GM06990 (cell line): ENCODE results near the gene SYNDIG1L.

Experiments
- DNase-seq: peaks from one replicate; pipeline ENCODE4 v3.0.0-alpha.2; 2011; ENCODE audit not compliant: insufficient read length; ENCODE audit errors: extremely low read depth
- H3K27me3 ChIP-seq: replicated peaks from 2 replicates; pipeline ENCODE4 v1.6.0; 2011; ENCODE audit warnings: low read length; ENCODE audit not compliant: control insufficient read depth, insufficient read depth
- H3K36me3 ChIP-seq: 2 replicates; pipeline ENCODE4 v1.5.1; 2011; ENCODE audit warnings: low read length; ENCODE audit not compliant: control insufficient read depth, insufficient read depth
- H3K4me3 ChIP-seq: replicated peaks from 2 replicates; pipeline ENCODE4 v1.5.1; 2011; ENCODE audit warnings: low read depth, mild to moderate bottlenecking, control low read depth, low read length
- CTCF ChIP-seq: IDR thresholded peaks from 2 replicates; pipeline ENCODE4 v1.5.1; 2011; ENCODE audit warnings: low read length, control low read depth, mild to moderate bottlenecking, inconsistent platforms; ENCODE audit not compliant: insufficient read depth, poor library complexity, severe bottlenecking

Gene SYNDIG1L

DNA sequence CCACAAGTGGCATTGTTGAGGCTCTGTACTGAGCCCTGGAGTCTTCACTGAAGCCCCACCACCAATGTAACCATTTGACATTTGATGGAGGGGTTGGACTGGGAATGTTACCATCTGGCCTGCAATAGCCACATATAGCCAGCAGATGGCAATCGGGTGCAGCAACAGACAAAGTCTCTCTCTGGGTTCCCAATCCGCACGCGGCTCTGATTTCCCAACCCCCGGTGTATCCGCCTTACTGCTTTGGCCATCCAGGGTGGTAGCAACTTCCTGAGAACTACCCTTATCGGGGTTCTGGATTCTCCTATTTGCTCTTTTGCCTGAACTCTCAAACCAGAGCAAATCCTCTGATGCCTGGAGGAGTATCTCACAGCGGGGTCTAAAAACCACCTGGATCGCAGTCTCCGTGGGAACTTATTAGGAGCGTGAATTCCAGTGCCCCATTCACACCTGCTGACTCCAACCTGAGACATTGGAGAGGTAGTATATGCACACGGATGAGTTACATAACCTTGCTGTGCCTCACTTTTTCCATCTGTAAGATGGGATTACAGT is 63.6 kb downstream of the SYNDIG1L start:
- Histone ChIP-seq H3K36me3 (no peaks in the 10 kb centered on the region), H3K4me3 (no peak overlapping the region), H3K27me3 (peaks cover 1% of the 10 kb centered on the region)
- peak; percentile 95 for TF ChIP-seq CTCF
- no peak for DNase-seq

- TF ChIP-seq CTCF: no peak
- no peak for DNase-seq
- H3K4me3 ChIP-seq: no peak overlapping the region
- peaks cover 1% of the 10 kb centered on the region for H3K27me3 ChIP-seq
- no peaks in the 10 kb centered on the region for H3K36me3 ChIP-seq
These were observed 65.8 kb downstream of the SYNDIG1L start for GRCh38 chr14:74360163-74360562.

DNA sequence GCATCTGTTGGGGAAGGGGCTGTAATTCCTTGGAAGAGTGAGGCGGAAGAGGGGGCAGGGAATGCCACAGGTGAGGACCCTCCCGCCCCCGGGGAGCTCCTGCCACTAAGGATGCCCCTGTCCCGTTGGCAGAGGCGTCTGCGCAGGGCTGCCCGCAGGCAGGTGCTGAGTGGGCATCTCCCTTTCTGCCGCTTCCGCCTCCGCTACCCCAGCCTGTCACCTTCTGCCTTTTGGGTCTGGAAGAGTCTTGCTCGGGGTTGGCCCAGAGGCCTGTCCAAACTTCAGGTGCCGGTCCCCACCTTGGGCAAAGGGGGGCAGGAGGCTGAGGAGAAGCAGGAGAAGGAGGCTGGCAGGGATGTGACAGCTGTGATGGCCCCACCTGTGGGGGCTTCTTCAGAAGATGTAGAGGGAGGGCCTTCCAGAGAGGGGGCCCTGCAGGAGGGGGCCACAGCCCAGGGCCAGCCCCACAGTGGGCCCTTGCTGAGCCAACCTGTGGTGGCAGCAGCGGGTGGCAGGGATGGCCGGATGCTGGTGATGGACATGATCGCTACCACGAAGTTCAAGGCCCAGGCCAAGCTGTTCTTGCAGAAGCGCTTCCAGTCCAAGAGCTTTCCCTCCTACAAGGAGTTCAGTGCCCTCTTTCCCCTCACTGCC is 67.7 kb downstream of the SYNDIG1L start:
- Histone ChIP-seq H3K36me3 (no peaks in the 10 kb centered on the region), H3K4me3 (no peak overlapping the region), H3K27me3 (no peaks in the 10 kb centered on the region)
- no peak for TF ChIP-seq CTCF
- no peak for DNase-seq

DNA sequence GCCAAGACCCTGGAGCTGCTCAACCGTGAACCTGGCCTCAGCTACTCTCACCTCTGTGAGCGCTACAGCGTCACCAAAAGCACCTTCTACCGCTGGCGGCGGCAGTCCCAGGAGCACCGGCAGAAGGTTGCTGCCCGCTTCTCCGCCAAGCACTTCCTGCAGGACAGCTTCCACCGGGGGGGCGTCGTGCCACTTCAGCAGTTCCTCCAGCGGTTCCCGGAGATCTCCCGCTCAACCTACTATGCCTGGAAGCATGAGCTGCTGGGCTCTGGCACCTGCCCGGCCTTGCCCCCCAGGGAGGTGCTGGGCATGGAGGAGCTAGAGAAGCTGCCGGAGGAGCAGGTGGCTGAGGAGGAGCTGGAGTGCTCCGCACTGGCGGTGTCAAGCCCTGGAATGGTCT is 68.4 kb downstream of the SYNDIG1L start:
- Histone ChIP-seq H3K4me3 (no peak overlapping the region), H3K36me3 (no peaks in the 10 kb centered on the region), H3K27me3 (no peaks in the 10 kb centered on the region; the same call in 1 of the 2 replicates)
- no peak for DNase-seq
- no peak for TF ChIP-seq CTCF

GRCh38 chr14:74356892-74357575 is 69.0 kb downstream of the SYNDIG1L start:
- DNase-seq: no peak
- TF ChIP-seq CTCF: no peak
- H3K36me3 ChIP-seq: no peaks in the 10 kb centered on the region

More at GRCh38 chr14:74356892-74357575, 69.0 kb downstream of the SYNDIG1L start:
- no peak overlapping the region for H3K4me3 ChIP-seq
- no peaks in the 10 kb centered on the region; the same call in 1 of the 2 replicates for H3K27me3 ChIP-seq
